Activated B cell treated with CpG ODN at 0.5 μM for 24 hours (primary cell): ENCODE measurements around the gene RAD23B. TPM values are rescaled to one million over a fixed set of nuclear protein-coding genes. Genes with fewer than 3 reads are reported as not detected.

ENCODE experiments used
- ATAC-seq: fragments of 200-7000 bp; cut with Tn5 transposase; one replicate; pipeline ENCODE4 v1.10.0; 2021; ENCODE audit warnings: low read depth, mild to moderate bottlenecking, moderate library complexity
- CTCF ChIA-PET: fragments of 350-600 bp; sonication (Branson Sonifier 250); formaldehyde crosslinking; loops from one replicate; lab custom pipeline; 2021; ENCODE audit warnings: antibody characterized with exemption; lab: Charles Lee
- POLR2A ChIA-PET: fragments of 350-600 bp; sonication (Branson Sonifier 250); formaldehyde crosslinking; loops from one replicate; lab custom pipeline; 2021; ENCODE audit warnings: antibody characterized with exemption; lab: Charles Lee
- DNase-seq: peaks from one replicate; pipeline ENCODE4 v3.0.0; 2022
- H3K27ac Mint-ChIP-seq: one replicate; pipeline ENCODE4 v1.8.0; 2020; ENCODE audit warnings: mixed read lengths
- H3K27me3 Mint-ChIP-seq: one replicate; pipeline ENCODE4 v1.8.0; 2021; ENCODE audit warnings: mixed read lengths
- H3K36me3 Mint-ChIP-seq: one replicate; pipeline ENCODE4 v1.8.0; 2021; ENCODE audit warnings: low read depth, mixed read lengths
- H3K4me1 Mint-ChIP-seq: one replicate; pipeline ENCODE4 v1.8.0; 2021; ENCODE audit warnings: mixed read lengths
- H3K4me3 Mint-ChIP-seq: one replicate; pipeline ENCODE4 v1.8.0; 2020; ENCODE audit warnings: mild to moderate bottlenecking, mixed read lengths
- H3K9me3 Mint-ChIP-seq: one replicate; pipeline ENCODE4 v1.8.0; 2020; ENCODE audit warnings: mixed read lengths
- CTCF ChIP-seq: fragments of 200-600 bp; IDR thresholded peaks from one replicate; pipeline ENCODE4 v1.8.0; 2022; ENCODE audit warnings: antibody characterized with exemption, mild to moderate bottlenecking
- intact Hi-C: fragments of 100-400 bp; cut with micrococcal nuclease; formaldehyde crosslinking; loops from one replicate; pipeline ENCODE4 v1.15.1; 2024
- total RNA-seq: library from RNA; stranded (reverse); gene quantifications from 2 replicates; pipeline ENCODE4 v1.2.3, GENCODE V29; 2022

Gene RAD23B
- total RNA-seq, 1 donor from 2014 or later, result 75.3 TPM

DNA sequence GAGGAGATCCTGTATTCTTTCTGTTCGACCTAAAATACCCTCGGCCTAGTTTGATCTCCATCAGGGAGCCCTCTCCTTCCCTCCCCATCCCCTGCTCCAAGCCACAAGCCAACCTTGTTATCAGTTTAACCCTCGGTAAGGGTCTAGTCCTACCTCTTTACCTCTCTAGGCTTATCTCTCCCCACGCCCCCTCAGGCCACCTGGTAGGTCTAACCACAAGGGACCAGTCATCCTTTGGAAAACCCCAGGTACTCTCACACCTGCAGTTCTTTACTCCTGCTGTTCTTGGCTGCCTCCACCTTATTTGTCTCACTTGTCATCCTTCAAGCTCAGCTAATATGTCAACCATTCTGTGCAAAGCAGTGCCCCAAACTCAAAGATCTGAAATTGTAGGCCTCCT is 78.7 kb downstream of the RAD23B start:
- DNase-seq, result no peak
- Mint-ChIP-seq H3K36me3 (no peaks in the 10 kb centered on the region), H3K27ac (no peak overlapping the region), H3K4me1 (no peaks in the 10 kb centered on the region), H3K27me3 (peaks cover 6% of the 10 kb centered on the region), H3K4me3 (no peak overlapping the region), H3K9me3 (no peaks in the 10 kb centered on the region)
- intact Hi-C loops, result no loop called here
- TF ChIP-seq CTCF, result no peak
- ChIA-PET CTCF (no interaction called here), POLR2A (no interaction called here)
- no peak for ATAC-seq

DNA sequence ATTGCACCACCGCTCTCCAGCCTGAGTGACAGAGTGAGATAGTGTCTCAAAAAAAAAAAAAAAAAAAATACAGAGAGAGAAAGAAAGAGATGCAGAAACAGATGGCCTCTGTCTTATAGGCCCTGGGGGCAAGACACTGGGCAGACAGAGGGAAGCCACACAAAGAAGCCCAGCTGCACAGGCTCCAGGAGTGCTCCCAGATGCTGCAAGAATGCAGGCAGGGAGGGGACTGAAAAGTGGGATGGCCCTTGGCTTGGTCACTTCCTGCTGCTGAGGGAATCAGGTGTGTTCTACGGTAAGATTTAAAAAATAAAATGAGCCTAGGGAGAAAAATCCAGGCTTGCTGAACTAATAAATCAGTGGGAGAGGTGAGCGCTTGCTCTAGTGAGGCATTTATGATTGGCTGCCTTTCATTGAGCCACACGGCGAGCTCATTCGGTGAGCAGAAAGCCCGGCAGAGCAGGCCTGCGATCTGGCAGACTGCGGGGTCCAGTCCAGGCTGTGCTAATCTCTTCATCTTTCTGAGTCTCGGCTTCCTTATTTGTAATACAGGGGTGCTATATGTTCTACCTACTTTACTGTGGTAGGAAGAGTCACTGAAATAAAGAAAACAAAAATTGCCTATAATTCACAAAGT is 80.6 kb downstream of the RAD23B start:
- Mint-ChIP-seq H3K4me3 (no peak overlapping the region), H3K9me3 (no peaks in the 10 kb centered on the region), H3K36me3 (no peaks in the 10 kb centered on the region), H3K27ac (no peak overlapping the region), H3K27me3 (peaks cover 10% of the 10 kb centered on the region), H3K4me1 (no peaks in the 10 kb centered on the region)
- no peak for TF ChIP-seq CTCF
- DNase-seq (no peak), ATAC-seq (no peak)
- ChIA-PET POLR2A (no interaction called here), CTCF (no interaction called here)
- intact Hi-C loops, result no loop called here

DNA sequence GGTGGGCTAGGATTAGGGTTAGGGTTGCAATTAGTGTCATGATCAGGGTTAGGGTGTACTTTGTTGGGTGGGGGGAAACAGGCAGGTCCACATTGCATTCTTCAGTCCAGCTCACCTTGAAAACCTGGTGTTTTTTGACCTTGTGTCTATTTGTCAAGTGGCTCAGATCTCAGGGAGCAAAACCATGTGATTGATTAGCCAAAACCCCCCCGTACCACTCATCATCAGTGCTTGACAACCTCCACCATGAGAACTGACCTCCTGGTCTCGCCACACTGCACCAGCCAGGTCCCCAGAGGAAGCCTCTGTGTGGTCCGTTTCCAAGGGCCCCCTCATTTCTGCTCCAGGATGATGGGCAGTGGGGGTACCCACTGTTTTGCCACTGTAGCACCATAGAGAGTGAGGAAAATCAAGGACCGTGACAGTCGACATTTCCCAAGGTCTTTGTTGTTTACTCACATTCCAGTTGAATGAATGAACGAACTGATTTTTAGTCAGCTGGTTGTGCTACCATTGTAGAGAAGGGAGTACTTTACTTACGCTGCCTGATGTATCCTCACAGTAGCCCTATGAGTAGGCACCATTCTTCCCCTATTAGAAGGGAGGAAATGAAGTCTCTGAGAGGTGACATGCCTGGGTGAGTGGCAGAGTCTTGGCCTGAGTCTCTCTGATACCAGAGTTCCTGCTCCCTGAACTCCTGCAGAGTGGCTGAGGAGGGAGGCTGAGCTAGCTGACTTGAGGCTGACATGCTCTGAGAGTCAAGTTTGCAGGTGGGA is 84.8 kb downstream of the RAD23B start:
- Mint-ChIP-seq H3K9me3 (no peaks in the 10 kb centered on the region), H3K27me3 (peaks cover 15% of the 10 kb centered on the region), H3K4me3 (no peak overlapping the region), H3K27ac (no peak overlapping the region), H3K4me1 (no peaks in the 10 kb centered on the region), H3K36me3 (no peaks in the 10 kb centered on the region)
- ATAC-seq (no peak), DNase-seq (no peak)
- POLR2A ChIA-PET, result interaction anchor here (0.6 kb wide), 1 partner anchor 1210 kb away, joined by 4 read pairs; no protein-coding TSS in a partner anchor
- TF ChIP-seq CTCF, result no peak
- intact Hi-C loops, result no loop called here
- CTCF ChIA-PET, result no interaction called here

- H3K36me3 Mint-ChIP-seq, result no peaks in the 10 kb centered on the region
- no peak overlapping the region for H3K27ac Mint-ChIP-seq
These were observed 85.6 kb downstream of the RAD23B start for GRCh38 chr9:107368696-107369095.

More at GRCh38 chr9:107368696-107369095, 85.6 kb downstream of the RAD23B start:
- ChIA-PET CTCF (no interaction called here), POLR2A (interaction anchor here (0.6 kb wide), 1 partner anchor 1209 kb away, joined by 4 read pairs; no protein-coding TSS in a partner anchor)
- Mint-ChIP-seq H3K4me3 (no peak overlapping the region), H3K27me3 (peaks cover 15% of the 10 kb centered on the region), H3K9me3 (no peaks in the 10 kb centered on the region), H3K4me1 (no peaks in the 10 kb centered on the region)
- DNase-seq (no peak), ATAC-seq (no peak)
- no peak for TF ChIP-seq CTCF
- intact Hi-C loops, result no loop called here
